Subcutaneous adipose tissue (tissue), 4 donors: ENCODE results near the gene ASIC5. TPM values are rescaled to one million over a fixed set of nuclear protein-coding genes. Genes with fewer than 3 reads are reported as not detected.

Source experiments
- total RNA-seq, 4 donors: library from RNA; depleted of rRNA; stranded (reverse); fragments of >200 nt; gene quantifications; one replicate each; pipeline ENCODE4 v1.1.0, GENCODE V29; 2016
- TF ChIP-seq, protein P1 (sequence below): fragments of 450-650 bp; IDR thresholded peaks from one replicate; pipeline ENCODE4 v1.5.1; 2016; ENCODE audit warnings: low read depth, mild to moderate bottlenecking, control low read depth, antibody characterized with exemption, moderate library complexity

The ASIC5 gene
- total RNA-seq, 4 donors from 2014 or later, result not detected

DNA sequence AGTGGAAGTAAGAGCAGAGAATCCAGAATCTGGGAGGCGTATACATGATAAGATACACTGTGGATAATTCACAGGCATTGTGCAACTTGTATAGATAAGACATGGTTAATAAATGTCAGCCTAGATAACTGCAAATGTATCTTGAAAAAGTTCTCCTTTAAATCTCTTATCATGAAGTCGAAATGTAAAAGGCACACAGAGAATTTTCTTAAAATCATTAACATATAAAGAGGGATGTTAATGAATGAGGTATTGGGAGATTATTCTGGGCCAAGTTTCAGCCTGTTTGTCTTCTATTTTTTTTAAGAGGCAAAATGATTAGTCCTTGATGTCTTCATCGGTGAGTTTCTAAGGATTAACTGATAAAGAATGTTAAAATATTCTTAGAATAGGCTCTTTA is 38.3 kb upstream of the ASIC5 start:
- TF ChIP-seq, protein P1, sequence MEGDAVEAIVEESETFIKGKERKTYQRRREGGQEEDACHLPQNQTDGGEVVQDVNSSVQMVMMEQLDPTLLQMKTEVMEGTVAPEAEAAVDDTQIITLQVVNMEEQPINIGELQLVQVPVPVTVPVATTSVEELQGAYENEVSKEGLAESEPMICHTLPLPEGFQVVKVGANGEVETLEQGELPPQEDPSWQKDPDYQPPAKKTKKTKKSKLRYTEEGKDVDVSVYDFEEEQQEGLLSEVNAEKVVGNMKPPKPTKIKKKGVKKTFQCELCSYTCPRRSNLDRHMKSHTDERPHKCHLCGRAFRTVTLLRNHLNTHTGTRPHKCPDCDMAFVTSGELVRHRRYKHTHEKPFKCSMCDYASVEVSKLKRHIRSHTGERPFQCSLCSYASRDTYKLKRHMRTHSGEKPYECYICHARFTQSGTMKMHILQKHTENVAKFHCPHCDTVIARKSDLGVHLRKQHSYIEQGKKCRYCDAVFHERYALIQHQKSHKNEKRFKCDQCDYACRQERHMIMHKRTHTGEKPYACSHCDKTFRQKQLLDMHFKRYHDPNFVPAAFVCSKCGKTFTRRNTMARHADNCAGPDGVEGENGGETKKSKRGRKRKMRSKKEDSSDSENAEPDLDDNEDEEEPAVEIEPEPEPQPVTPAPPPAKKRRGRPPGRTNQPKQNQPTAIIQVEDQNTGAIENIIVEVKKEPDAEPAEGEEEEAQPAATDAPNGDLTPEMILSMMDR, result no peak

DNA sequence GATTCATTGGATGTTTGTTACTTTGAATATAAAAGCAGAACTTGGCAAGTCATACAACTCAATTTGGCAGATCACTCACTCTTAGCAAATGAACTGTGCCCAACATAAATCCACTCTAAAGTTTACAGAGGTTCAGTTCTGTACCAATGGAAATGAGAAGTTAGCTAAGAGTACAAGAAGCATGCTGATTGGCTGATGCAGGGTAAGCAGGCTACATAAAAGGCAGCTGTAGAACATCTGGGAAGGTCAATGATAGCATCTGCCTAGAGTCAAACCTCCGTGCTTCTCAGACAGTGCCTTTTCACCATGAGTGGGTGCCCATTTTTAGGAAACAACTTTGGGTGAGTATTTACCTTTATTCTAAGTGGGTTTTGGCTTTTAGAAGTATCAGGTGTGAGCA is 37.4 kb upstream of the ASIC5 start, which contains the start of gene TDO2:
TDO2 (plus strand) TSS at position 244 of the 400 bp plus-strand sequence; CDS start at position 307, 63 bp downstream.
- TF ChIP-seq, protein P1, result no peak

DNA sequence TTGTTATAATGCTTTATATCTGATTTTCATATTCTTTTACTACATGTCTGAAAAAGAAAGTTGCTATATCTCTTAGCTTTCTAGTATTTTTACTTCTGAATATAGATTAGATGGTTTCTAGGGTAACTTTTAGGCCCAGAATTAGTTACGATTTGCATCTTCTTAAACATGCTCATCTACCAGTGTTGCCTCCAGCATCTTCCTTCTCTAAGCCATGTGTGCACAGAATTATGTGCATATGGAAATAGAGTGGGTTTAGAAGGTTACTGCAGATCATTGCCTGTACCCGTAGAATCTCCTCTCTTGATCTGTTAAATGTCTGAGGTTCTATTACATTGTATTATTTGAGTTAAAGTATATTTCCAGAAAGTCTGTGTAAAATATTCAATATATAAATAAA is 34.9 kb upstream of the ASIC5 start:
- TF ChIP-seq, protein P1, result no peak

DNA sequence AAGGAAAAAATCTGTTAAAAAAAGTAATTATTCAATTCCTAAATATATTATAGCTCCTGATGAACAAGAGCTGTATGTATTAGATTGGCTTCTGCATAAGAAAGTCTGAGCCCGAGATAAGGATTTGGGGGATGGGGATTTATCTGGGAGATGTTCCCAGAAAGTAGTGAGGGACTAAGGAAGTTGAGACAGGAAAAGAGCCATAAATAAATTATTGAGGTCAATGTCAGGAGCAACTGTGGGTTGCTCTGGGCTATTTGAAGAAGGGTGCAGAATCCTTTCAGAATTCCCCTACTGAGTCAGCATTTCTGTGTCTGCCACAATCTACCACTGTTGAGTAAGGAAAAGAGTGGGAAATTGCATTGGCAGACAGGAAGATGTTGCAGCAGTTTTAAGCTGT is 34.3 kb upstream of the ASIC5 start:
- TF ChIP-seq, protein P1, result no peak

DNA sequence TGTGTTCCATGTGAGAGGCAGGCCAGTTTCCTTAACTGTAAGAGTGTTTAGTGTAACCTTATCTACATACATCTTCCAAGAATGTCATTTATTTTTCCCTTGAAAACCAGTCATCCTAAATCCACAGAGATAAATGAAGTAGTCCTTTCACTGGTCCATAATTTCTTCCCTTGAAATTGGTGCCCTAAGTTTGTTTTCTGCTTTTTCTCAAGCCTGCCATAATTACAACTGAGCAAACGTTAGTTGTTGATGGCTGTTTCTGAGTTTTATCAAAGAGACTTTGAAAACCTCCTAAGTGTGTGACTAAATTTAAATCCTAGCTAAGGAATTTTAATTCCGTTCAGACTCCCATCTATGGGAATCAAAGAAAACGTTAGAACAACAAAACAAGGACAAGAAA is 33.8 kb upstream of the ASIC5 start:
- TF ChIP-seq, protein P1, result no peak

DNA sequence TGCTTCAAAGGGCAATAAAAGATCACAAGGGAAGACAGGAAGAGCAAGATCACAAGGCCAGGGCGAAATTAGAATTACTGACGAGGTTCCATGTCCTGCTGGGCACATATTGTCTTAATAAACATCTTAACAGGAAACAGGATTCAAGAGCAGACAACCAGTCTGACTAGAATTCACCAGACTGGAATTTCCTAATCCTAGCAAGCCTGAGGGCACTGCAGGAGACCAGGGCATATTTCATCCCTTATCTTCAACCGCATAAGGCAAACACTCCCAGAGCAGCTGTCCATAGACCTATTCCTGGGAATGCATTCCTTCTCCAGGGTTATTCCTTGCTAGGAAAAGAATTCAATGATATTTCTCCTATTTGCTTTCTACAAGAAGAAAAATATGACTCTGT is 25.0 kb upstream of the ASIC5 start:
- TF ChIP-seq, protein P1, result no peak

DNA sequence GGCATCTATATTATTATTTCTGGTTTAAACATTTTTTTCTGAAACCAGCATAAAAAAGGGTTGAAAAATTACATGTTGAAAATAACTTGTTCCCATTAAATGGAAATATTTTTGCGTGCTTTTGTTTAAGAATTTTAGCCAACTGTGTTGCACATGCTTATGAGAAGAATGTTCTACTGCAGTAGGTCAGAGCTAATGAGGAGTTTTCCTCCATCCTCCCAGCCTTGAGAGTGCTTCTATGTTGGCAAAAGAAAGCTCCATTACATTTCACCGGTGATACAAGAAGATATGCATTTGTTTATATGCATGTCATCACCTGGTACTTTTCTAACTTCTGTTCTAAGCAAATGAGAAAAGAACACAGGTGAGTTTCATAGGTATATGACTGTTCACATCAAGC is 23.9 kb upstream of the ASIC5 start:
- TF ChIP-seq, protein P1, result no peak
